ENCODE measurements around the gene THSD4. TPM values are rescaled to one million over a fixed set of nuclear protein-coding genes. Genes with fewer than 3 reads are reported as not detected.

The THSD4 gene
- polyA plus RNA-seq, 1 donor from 2014 or later: 0.46 TPM

GRCh38 chr15:71776304-71776703 is 661.0 kb downstream of the THSD4 start:
- no peaks in the 10 kb centered on the region for H3K9me2 ChIP-seq (ENCODE audit: insufficient read depth, low read length)
- no peak overlapping the region for H3K4me3 ChIP-seq (ENCODE audit: low read length)
- H3K9me3 ChIP-seq (ENCODE audit: low read length): no peaks in the 10 kb centered on the region
- H3K9ac ChIP-seq (ENCODE audit: low read length): no peak overlapping the region
- H3K27me3 ChIP-seq (ENCODE audit: insufficient read depth, low read depth, low read length): no peaks in the 10 kb centered on the region
- H2AFZ ChIP-seq (ENCODE audit: low read depth, low read length): no peak overlapping the region
- H3K27ac ChIP-seq (ENCODE audit: low read length): no peak overlapping the region
- H4K20me1 ChIP-seq (ENCODE audit: insufficient read depth): no peaks in the 10 kb centered on the region
- no peaks in the 10 kb centered on the region for H3K36me3 ChIP-seq (ENCODE audit: insufficient read depth, low read length)
- no peak for TF ChIP-seq RAD21 (conservative IDR thresholded peaks at IDR 0.05)
- TF ChIP-seq REST (IDR thresholded peaks at IDR 0.05; ENCODE audit: borderline replicate concordance): no peak
- TF ChIP-seq TAF1 (IDR thresholded peaks at IDR 0.05; ENCODE audit: low read depth): no peak
- no peak for TF ChIP-seq EZH2 (IDR thresholded peaks at IDR 0.05; ENCODE audit: borderline replicate concordance, insufficient read depth, low read length, poor library complexity, severe bottlenecking)
- TF ChIP-seq, protein P1, sequence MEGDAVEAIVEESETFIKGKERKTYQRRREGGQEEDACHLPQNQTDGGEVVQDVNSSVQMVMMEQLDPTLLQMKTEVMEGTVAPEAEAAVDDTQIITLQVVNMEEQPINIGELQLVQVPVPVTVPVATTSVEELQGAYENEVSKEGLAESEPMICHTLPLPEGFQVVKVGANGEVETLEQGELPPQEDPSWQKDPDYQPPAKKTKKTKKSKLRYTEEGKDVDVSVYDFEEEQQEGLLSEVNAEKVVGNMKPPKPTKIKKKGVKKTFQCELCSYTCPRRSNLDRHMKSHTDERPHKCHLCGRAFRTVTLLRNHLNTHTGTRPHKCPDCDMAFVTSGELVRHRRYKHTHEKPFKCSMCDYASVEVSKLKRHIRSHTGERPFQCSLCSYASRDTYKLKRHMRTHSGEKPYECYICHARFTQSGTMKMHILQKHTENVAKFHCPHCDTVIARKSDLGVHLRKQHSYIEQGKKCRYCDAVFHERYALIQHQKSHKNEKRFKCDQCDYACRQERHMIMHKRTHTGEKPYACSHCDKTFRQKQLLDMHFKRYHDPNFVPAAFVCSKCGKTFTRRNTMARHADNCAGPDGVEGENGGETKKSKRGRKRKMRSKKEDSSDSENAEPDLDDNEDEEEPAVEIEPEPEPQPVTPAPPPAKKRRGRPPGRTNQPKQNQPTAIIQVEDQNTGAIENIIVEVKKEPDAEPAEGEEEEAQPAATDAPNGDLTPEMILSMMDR (IDR thresholded peaks at IDR 0.05; ENCODE audit: poor library complexity, severe bottlenecking): no peak
- no peak for TF ChIP-seq EP300 (conservative IDR thresholded peaks at IDR 0.05; ENCODE audit: poor library complexity, severe bottlenecking)
- TF ChIP-seq POLR2AphosphoS5 (IDR thresholded peaks at IDR 0.05): no peak
- no peak for TF ChIP-seq MXI1 (conservative IDR thresholded peaks at IDR 0.05; ENCODE audit: poor library complexity, severe bottlenecking)
- TF ChIP-seq SMC3 (conservative IDR thresholded peaks at IDR 0.05; ENCODE audit: poor library complexity): no peak
- H3K4me2 ChIP-seq (ENCODE audit: low read length): no peak overlapping the region
- no peaks in the 10 kb centered on the region for H3K79me2 ChIP-seq (replicated peaks; ENCODE audit: insufficient read depth, low read length)
- no peaks in the 10 kb centered on the region for H3F3A ChIP-seq (ENCODE audit: insufficient read depth, low read length, poor library complexity, severe bottlenecking)

GRCh38 chr15:71777216-71777943 is 662.1 kb downstream of the THSD4 start:
- no peaks in the 10 kb centered on the region for H3K27me3 ChIP-seq (ENCODE audit: insufficient read depth, low read depth, low read length)
- no peaks in the 10 kb centered on the region for H4K20me1 ChIP-seq (ENCODE audit: insufficient read depth)
- H3K27ac ChIP-seq (ENCODE audit: low read length): no peak overlapping the region
- no peak overlapping the region for H3K4me3 ChIP-seq (ENCODE audit: low read length)
- H3K4me2 ChIP-seq (ENCODE audit: low read length): no peak overlapping the region
- H3K9me3 ChIP-seq (ENCODE audit: low read length): no peaks in the 10 kb centered on the region
- H3K9me2 ChIP-seq (ENCODE audit: insufficient read depth, low read length): no peaks in the 10 kb centered on the region
- no peaks in the 10 kb centered on the region for H3K36me3 ChIP-seq (ENCODE audit: insufficient read depth, low read length)
- H3K79me2 ChIP-seq (replicated peaks; ENCODE audit: insufficient read depth, low read length): no peaks in the 10 kb centered on the region
- TF ChIP-seq MXI1 (conservative IDR thresholded peaks at IDR 0.05; ENCODE audit: poor library complexity, severe bottlenecking) (no peak), REST (IDR thresholded peaks at IDR 0.05; ENCODE audit: borderline replicate concordance) (no peak), RAD21 (conservative IDR thresholded peaks at IDR 0.05) (no peak), EZH2 (IDR thresholded peaks at IDR 0.05; ENCODE audit: borderline replicate concordance, insufficient read depth, low read length, poor library complexity, severe bottlenecking) (no peak), EP300 (conservative IDR thresholded peaks at IDR 0.05; ENCODE audit: poor library complexity, severe bottlenecking) (no peak), TAF1 (IDR thresholded peaks at IDR 0.05; ENCODE audit: low read depth) (no peak)
- TF ChIP-seq, protein P1 (IDR thresholded peaks at IDR 0.05; ENCODE audit: poor library complexity, severe bottlenecking): no peak
- H2AFZ ChIP-seq (ENCODE audit: low read depth, low read length): no peak overlapping the region
- no peaks in the 10 kb centered on the region for H3F3A ChIP-seq (ENCODE audit: insufficient read depth, low read length, poor library complexity, severe bottlenecking)
- no peak overlapping the region for H3K9ac ChIP-seq (ENCODE audit: low read length)

Measured in neural cell (in vitro differentiated cells).